Peyer's patch (tissue), 4 donors: Measurements from ENCODE around the gene ZNF691.

ENCODE experiments used
- POLR2A ChIP-seq, 2 donors: fragments of 450-650 bp; IDR thresholded peaks; one replicate each; pipeline ENCODE4 v1.5.1; 2017; ENCODE audit warnings: antibody characterized with exemption in 2 of 2, mild to moderate bottlenecking in 2 of 2, moderate library complexity in 2 of 2
- TF ChIP-seq, protein P1 (sequence below), 6 experiments: fragments of 450-650 bp in 4 of 6; fragments of 200-600 bp in 2 of 6; sonication (generic) in 1 of 6; IDR thresholded peaks; one replicate each; pipeline ENCODE4 v1.5.1; 2017 to 2019; ENCODE audit warnings: antibody characterized with exemption in 6 of 6, mild to moderate bottlenecking in 3 of 6, moderate library complexity in 1 of 6

DNA sequence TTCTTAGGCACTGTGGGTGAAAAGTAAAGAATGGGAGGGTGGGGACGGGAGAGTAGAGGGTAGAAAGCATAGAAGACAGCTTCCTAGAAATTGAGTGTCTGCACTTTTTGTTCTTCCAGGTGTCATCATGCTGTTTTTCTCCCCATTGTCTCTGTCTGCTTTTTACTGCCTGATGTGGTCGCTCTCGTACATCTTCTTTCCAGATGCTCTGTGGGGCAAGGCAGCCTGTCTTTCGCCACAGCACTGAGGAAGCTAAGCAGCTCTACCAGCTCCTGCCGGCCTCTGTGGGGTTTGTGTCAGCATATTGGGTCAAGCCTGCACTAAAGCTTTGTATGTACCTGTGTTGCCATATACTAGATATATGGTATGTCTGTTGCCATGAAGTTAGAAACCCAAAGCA lies 48.4 kb upstream of the ZNF691 start:
- TF ChIP-seq POLR2A (IDR thresholded peaks at IDR 0.05): no peak
- TF ChIP-seq, protein P1, sequence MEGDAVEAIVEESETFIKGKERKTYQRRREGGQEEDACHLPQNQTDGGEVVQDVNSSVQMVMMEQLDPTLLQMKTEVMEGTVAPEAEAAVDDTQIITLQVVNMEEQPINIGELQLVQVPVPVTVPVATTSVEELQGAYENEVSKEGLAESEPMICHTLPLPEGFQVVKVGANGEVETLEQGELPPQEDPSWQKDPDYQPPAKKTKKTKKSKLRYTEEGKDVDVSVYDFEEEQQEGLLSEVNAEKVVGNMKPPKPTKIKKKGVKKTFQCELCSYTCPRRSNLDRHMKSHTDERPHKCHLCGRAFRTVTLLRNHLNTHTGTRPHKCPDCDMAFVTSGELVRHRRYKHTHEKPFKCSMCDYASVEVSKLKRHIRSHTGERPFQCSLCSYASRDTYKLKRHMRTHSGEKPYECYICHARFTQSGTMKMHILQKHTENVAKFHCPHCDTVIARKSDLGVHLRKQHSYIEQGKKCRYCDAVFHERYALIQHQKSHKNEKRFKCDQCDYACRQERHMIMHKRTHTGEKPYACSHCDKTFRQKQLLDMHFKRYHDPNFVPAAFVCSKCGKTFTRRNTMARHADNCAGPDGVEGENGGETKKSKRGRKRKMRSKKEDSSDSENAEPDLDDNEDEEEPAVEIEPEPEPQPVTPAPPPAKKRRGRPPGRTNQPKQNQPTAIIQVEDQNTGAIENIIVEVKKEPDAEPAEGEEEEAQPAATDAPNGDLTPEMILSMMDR (IDR thresholded peaks at IDR 0.05): no peak
